Effector CD8-positive, alpha-beta T cell (primary cell): ENCODE results near the gene CLASP2.
"Not testable (repeated sequence)": the region's sequence is repeated elsewhere in the genome, so short reads cannot be mapped to it uniquely, and the experiment has no call there.

Experiments
- DNase-seq: peaks from one replicate; lab custom pipeline; 2025; lab: John Stamatoyannopoulos, UW

The CLASP2 gene

GRCh38 chr3:33451994-33452393 lies 266.1 kb downstream of the CLASP2 start:
- DNase-seq, result not testable (repeated sequence)

GRCh38 chr3:33447958-33448357 lies 270.1 kb downstream of the CLASP2 start:
- DNase-seq, result no peak

- DNase-seq, result not testable (repeated sequence)
Observed at GRCh38 chr3:33447256-33447625, 270.8 kb downstream of the CLASP2 start.
